Measurements from ENCODE around the gene CIC.
"Not testable (repeated sequence)": the region's sequence is repeated elsewhere in the genome, so short reads cannot be mapped to it uniquely, and the experiment has no call there.

CIC gene

DNA sequence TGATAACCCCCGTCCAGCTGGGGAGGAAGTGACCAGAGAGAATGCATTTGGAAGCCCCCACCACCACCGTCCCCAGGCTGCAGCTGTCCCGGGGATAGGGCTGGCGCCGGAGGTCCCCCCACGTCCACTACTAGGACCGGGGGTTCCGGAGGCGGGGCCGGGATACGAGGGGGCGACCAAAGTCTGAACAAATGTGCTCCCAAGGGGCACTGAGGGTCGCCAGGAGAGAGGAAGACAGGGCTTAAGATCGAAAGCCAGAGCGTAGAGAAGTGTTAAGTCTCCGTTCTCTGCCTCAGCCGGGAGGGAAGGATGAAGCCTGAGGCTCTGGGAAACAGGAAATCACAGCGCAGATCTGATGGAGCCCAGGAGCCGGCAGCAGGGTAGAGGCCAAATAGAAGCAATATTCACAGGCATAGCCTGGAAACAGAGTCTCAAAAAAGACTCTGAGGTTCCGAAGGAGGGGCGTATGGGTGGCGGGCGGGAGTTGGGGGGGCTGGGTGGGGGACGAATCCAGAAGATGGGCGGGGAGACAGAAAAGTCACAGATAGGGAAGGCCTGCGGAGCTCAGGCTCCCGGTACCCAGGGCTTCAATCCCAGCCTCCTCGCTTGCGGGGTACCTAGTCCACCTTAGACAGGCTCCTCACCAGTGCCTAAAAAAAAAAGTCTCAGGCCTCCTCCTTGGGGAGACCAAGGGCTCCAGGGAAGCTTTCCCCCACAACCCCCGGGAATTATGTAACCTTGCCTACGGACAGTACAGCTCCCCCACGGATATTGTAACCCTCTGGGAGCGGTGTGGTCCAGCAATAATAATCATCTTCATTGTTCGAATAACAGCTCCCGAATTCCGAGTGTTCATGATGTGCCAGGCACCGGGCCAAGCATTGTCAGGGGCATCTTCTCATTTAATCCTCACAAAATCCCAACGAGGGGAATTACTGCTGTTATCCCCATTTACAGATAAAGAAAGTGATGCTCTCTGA, 13.0 kb upstream of the CIC start:
- DNase-seq = no peak

DNA sequence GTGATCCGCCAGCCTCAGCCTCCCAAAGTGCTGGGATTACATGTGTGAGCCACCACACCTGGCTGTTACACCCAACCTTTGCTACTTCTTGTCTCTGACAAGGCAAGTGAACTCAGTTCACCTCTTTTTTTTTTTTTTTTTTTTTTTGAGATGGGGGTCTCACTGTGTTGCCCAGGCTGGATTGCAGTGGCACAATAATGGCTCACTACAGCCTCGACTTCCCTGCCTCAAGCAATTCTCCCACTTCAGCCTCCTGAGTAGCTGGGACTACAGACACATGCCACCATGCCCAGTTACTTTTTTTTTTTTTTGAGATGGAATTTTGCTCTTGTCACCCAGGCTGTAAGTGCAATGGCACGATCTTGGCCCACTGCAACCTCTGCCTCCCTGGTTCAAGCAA, 11.2 kb upstream of the CIC start:
- DNase-seq = not testable (repeated sequence)

DNA sequence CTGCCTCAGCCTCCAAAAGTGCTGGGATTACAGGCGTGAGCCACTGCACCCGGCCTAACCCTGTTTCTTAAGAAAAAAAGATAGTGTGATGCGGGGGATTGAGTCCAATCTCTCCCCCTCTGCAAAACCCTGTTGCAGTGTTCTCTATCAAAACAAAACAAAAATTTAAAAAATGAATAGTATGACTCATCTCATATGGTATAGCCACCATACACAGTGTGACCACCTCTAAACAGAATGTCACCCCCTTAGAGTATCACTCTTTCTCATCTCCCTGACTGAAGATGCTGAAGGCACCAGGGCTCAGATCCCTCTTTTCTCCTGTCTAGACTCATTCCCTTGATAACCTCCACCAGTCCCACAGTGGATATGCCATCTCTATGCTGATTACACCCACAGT, 7.3 kb upstream of the CIC start:
- DNase-seq = no peak

DNA sequence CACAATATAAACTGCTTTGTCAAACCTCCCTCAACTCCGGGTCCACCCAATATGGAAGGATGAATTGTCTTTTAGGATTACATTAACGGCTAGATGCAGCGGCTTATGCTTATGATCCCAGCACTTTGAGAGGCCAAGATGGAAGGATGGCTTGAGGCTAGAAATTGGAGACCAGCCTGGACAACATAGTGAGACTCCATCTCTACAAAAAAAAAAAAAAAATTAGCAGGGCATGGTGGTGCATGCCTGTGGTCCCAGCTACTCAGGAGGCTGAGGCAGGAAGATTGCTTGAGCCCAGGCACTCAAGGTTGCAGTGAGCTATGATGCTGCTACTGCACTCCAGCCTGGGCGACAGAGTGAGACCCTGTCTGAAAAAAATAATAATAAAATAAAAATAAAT, 2.9 kb upstream of the CIC start:
- DNase-seq = not testable (repeated sequence)

DNA sequence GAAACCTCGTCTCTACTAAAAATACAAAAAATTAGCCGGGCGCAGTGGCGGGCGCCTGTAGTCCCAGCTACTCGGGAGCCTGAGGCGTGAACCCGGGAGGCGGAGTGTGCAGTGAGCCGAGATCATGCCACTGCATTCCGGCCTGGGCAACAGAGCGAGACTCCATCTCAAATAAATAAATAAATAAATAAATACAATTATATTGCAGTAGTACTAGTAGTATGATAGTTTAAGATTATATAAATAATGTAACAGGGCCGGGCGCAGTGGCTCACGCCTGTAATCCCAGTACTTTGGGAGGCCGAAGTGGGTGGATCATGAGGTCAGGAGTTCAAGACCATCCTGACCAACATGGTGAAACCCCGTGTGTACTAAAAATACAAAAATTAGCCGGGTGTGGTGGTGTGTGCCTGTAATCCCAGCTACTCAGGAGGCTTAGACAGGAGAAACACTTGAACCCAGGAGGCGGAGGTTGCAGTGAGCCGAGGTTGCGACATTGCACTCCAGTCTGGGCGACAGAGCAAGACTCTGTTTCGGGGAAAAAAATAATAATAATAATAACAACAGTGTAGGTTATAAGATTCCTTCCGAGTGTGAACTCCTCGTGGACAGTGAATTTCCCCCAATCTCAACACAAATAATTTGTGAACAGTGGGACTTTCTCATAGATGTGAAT, 2.0 kb upstream of the CIC start:
- not testable (repeated sequence) for DNase-seq

DNA sequence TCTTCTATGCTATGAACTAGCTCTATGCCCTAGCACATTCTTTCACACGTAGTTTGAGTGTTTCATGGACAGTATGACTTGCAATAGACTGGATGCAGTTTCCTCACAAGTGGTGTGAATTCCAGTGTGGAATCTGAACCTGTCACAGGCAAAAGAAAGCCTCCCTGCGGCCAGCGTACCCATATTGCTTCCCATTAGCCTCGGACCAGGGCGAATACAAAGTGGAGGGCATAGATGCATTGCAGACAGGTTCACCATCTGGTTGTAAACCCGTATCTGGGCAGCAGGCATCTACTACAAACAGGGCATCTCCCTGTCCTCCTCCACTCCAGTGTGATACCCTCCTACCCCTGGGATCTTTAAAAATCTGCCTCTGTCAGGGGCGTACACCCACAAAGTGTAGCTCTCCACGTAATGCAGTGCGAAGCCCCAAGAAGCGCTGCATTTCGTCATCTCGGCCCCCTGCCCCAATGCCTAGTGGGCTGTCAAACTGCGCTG, 1.4 kb upstream of the CIC start:
- no peak for DNase-seq

DNA sequence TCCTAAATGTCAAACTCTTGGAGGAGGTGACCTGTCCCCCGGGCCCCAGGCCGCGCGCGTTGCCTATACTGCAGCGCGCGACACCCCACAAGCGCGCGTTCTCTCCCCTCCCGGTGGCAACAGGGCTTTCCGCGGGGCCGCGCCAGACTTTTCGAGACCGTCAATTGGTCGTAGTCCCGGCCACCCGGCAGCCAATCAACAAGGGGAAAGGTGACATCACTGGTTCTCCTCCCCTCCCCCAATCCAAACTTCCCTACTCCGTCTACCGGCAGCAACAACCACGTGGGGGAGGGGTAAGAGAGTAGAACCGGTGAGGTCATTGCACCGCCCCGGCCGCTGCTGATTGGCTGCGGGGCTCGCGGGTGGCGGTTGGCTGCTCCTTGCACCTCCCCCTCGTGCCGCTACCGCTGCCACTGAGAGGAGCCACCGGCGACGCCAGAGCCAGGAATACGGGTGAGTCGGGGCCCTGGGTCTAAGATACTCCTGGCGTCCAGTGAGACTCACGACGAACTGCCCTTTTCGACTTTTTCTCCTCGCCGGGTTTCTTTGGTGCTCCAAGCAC, 829 bp upstream of the CIC start:
- peak; percentile 100 for DNase-seq

DNA sequence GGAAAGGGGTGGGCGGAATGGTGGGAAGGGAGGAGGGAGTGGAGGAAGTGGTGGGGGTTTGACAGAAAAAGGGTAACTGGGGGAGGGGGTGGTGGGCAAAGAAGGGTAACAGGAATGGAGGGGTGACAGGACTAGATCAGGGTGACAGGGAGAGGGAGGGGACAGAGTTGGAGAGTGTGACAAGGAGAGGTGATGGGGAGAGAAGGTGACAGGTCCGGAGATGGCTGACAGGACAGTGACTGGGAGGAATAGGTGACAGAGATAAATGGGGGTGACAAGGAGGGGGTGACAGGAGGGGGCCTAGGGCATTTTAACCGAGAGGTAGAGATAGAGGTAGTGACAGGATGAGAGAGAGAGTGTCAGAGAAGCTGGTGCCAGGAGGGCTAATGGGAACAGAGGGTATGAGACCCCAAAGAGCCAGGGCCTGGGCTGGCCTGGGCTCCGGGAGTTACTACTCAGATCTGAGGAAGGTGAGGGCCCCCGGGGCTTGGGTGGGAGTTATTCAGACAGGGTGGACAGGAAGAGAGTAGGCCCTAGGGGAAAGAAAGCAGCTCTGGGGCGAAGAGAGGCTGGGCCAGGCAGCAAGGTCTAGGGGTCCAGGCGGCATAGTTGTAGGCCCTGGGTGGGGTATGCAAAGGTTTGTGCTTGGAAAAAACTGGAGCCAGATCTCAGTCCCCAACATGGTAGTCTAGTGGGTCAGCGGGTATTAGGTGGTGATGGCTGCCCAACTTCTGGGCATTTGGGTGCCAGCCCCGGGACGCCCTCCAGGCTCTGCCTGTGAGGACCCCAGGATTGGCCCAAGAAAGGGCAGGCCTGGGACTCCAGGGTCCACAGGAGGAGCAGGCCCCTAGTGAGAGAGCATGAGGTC, 660 bp downstream of the CIC start:
- DNase-seq = peak in 1 of 2 donors; percentile 56

DNA sequence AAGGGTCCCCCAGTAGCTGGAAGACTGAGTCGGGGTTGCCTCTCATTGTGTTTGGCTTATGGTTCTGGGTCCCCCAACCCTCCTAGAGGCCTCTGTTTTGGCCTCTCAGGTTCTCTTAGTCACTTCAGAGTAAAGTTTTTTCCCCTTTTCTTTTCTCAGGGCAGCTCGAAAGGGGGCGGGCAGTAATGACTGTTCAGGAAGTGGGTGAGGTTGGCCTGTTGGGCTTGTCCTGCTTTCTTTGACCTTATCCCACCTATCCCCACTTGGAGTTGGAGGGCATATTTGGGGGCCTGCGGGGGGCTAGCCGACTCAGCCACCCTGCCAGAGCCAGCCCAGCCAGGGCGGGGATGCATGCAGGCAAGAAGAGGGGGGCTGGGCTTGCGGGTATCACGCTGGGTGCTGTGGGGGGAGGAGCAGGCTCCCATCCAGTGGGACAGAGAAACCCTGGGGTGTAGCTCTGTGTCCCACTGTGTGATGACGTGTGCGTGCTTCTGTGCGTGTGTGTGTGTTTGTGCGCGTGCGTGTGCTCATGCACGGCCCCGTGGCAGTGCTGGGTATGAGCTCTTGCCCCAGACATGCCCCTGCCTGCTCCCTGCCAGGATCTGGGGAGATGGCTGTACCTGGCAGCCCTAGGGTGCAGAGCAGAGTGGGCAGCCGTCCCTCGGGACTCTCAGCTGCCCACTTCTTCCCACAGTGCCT, 1.4 kb downstream of the CIC start:
- peak; percentile 85 to 86 for DNase-seq

DNA sequence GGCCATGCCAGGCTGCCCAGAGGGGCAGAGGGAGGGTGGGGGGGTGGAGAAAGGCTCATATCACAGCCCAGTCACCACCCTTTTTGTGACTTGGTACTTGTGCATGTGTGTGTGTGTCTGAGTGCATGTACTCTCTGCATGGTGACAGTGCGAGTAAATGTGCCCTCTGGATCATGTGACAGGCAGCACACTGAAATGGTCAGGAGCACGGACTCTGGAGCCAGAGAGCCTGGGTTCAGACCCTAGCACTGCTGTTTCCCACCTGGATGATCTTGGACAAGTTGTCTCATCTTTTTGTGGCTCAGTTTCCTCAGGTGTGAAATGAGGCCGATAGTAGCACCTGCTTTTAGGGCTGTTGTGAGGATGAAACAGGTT, 2.0 kb downstream of the CIC start:
- no peak for DNase-seq

DNA sequence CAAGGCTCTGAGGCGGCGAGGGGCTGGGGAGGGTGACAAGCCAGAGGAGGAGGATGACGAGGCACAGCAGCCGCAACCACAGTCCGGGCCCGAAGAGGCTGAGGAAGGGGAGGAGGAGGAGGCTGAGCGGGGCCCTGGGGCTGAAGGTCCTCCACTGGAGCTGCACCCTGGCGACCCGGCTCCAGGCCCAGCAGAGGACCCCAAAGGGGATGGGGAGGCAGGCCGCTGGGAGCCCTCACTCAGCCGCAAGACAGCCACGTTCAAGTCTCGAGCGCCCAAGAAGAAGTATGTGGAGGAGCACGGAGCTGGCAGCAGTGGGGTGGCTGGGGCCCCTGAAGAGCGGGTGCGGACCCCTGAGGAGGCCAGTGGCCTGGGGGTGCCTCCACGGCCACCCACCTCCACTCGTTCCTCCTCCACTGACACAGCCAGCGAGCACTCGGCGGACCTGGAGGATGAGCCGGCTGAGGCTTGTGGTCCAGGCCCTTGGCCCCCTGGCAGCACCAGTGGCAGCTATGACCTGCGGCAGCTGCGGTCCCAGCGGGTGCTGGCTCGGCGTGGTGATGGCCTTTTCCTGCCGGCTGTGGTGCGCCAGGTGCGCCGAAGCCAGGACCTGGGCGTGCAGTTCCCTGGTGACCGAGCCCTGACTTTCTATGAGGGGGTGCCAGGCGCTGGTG, 2.9 kb downstream of the CIC start:
- no peak for DNase-seq

DNA sequence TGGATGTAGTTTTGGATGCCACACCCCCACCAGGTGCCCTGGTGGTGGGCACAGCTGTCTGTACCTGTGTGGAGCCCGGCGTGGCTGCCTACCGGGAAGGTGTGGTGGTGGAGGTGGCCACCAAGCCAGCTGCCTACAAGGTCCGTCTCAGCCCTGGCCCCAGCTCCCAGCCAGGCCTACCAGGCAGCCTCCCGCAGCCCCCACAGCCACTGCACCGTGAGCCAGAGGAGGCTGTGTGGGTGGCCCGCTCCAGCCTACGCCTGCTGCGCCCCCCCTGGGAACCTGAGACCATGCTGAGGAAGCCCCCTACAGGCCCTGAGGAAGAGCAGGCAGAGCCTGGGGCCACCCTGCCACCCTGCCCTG, 3.5 kb downstream of the CIC start:
- no peak for DNase-seq

DNA sequence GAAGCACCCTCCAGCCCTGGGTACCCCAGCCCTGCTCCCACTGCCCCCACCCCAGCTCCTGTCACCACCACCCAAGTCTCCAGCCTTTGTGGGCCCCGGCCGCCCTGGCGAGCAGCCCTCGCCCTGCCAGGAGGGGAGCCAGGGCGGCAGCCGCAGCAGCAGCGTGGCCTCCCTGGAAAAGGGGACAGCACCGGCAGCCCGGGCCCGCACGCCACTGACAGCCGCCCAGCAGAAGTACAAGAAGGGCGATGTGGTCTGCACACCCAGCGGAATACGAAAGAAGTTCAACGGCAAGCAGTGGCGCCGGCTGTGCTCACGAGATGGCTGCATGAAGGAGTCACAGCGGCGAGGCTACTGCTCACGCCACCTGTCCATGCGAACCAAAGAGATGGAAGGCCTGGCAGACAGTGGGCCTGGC, 3.9 kb downstream of the CIC start:
- DNase-seq = no peak

DNA sequence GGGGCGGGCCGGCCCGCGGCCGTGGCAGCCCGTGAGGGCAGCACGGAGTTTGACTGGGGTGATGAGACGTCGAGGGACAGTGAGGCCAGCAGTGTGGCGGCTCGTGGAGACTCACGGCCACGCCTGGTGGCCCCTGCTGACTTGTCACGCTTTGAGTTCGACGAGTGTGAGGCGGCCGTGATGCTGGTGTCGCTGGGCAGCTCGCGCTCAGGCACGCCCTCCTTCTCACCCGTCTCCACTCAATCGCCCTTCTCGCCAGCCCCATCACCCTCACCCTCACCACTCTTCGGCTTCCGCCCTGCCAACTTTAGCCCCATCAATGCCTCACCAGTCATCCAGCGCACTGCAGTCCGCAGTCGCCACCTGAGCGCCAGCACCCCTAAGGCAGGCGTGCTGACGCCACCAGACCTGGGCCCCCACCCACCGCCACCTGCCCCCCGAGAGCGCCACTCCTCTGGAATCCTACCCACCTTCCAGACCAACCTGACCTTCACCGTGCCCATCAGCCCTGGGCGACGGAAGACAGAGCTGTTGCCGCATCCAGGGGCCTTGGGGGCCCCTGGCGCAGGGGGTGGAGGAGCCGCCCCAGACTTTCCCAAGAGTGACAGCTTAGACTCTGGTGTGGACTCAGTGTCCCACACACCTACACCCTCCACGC, 4.5 kb downstream of the CIC start:
- DNase-seq = no peak

DNA sequence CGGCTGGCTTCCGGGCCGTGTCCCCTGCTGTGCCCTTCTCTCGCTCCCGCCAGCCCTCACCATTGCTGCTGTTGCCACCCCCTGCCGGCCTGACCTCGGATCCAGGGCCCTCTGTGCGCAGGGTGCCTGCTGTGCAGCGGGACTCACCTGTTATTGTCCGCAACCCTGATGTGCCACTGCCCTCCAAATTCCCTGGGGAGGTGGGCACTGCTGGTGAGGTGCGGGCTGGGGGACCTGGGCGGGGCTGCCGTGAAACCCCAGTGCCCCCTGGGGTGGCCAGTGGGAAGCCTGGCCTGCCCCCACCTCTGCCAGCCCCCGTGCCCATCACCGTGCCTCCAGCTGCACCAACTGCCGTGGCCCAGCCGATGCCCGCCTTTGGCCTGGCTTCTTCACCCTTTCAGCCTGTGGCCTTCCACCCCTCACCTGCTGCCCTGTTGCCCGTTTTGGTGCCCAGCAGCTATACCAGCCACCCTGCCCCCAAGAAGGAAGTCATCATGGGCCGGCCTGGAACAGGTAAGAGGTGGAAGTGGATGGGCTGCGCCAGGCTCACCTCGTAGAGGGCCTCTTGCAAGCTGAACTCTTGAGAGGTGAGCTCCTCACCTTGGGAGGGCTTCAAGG, 5.1 kb downstream of the CIC start:
- DNase-seq = no peak

DNA sequence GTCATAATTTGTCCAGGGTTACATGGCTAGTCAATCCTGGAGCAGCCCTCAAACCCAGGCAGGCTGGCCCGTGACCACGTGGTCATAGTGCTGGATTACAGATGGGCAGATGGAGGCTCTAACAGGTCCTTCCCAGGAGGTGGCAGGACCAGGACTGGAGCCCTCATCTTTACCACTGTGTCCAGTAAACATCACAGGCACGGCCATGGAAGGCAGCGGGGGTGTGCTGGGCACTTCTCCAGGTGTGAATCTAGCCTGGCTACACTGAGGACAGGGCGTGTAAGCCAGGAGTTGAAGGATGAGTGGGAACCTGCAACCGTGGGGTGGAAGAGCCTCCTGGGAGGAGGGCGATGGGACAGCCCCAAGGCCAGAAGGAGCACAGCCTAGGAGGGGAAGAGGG, 6.1 kb downstream of the CIC start:
- no peak for DNase-seq

DNA sequence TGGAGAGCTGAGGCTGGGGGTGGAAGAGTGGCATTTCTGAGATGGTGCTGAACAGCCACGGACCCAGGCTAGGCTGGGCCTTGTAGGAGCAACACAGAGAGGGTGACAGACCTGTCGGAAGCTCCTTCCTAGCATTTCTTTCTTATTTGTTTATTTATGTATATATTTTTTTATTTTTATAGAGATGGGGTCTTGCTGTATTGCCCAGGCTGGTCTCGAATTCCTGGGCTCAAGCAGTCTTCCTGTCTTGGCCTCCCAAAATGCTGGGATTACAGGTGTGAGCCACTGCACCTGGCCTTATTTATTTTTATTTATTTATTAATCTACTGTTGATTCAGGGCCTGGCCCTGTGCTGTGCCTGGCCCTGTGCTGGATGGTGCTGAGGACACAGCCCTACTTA, 6.5 kb downstream of the CIC start:
- no peak for DNase-seq

DNA sequence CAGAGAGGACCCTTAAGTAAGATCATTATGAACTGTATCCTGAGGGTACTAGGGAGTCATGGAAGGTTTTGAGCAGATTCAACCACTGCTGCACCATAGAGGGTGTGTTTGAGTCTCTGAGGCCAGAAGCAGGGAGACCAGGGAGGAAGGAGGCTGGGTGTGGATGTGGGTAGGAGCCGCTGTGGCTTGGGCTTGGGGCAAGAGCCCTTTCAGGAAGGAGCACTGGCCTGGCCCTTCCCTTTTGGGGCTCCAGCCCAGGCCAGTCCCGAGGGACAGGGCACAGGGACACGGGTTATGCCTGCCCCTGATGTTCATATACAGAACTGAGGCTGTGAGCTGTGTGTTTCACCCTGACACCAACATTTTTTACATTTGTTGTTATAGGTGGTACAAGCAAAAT, 7.2 kb downstream of the CIC start:
- no peak for DNase-seq

DNA sequence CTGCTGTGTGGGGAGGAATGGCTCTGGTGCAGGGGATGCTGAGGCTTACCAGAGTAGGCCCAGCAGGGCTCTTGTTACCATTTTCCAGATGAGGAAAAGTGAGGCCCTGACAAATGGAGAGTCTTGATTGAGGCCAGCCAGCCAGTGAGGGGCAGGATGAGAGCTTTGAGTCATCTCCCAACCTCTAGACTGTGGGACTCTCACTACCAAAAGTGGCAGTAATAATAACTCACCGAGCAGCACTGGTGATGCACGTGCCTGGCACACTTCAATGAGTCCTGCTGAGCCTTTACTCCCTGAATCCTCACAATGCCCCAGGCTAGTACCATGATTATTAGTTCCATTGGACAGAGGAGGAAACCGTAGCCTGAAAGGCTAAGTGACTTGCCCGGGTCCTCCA, 7.8 kb downstream of the CIC start:
- DNase-seq = no peak

DNA sequence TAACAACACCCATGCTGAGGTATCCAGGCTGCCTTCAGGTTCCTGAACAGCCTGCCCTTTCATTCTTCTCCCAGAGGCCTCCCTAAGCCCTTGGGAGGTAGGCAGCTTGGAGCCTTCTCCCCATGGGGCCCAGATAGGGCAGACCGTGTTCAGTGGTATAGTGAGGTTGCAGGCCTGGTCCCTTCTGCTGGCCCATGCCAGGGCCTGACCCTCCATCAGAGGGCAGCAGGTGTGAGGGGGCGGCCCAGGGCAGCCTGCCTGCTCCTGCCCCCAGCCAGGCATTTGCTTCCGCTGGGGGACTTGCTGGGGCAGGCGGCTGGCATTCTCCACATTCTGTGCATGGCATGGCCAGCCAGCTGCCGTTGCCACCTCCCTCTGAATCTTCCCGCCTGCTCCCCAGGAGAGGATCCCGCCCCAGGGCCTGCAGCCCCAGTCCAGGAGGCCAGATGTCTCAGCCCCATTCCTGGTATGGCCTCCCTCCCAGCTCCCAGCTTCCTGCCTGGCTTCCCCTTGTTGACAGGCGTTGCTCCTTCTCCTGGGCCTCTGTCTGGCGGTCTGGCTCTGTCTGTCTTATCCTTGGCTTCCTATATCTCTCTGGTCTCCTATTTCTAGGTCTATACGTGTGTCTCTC, 8.9 kb downstream of the CIC start:
- no peak for DNase-seq

Data from CD4-positive, alpha-beta T cell treated with Interleukin-1 beta for 1 hour (primary cell).